H1 (cell line): ENCODE results near the gene TGFB1I1. TPM values are rescaled to one million over a fixed set of nuclear protein-coding genes. Genes with fewer than 3 reads are reported as not detected.
A peak's percentile ranks its signal among the peaks of the same experiment; 100 is the strongest.

ENCODE experiments used
- CTCF ChIA-PET: fragments of 300-600 bp; sonication (Branson Sonifier 250); formaldehyde crosslinking; loops from one replicate; lab custom pipeline; 2021; ENCODE audit not compliant: partially characterized antibody; lab: Charles Lee
- POLR2A ChIA-PET: fragments of 300-600 bp; sonication (Branson Sonifier 250); formaldehyde crosslinking; loops from one replicate; lab custom pipeline; 2021; ENCODE audit warnings: inconsistent platforms; ENCODE audit not compliant: partially characterized antibody; lab: Charles Lee
- DNase-seq, 2 experiments: peaks; one replicate each; pipeline versions ENCODE4 v3.0.0 to v3.0.0-alpha.2; 2010 to 2022; ENCODE audit warnings: low spot score in 2 of 2, low read depth in 1 of 2, mixed read lengths in 1 of 2
- FAIRE-seq: peaks from 2 replicates; lab custom pipeline; 2011; peaks lifted over from hg19 to GRCh38; lab: Jason Lieb, UNC
- H2AFZ ChIP-seq: 2 replicates; pipeline ENCODE4 v1.8.1; 2012; ENCODE audit warnings: low read length, inconsistent platforms
- H2AK5ac ChIP-seq: 2 replicates; pipeline ENCODE4 v1.6.1; 2013; ENCODE audit warnings: low read depth, low read length
- H2BK120ac ChIP-seq: replicated peaks from 2 replicates; pipeline ENCODE3; 2013; ENCODE audit warnings: low read depth, low read length, inconsistent platforms
- H2BK12ac ChIP-seq: 2 replicates; pipeline ENCODE4 v1.6.1; 2013; ENCODE audit warnings: low read depth, low read length
- H2BK15ac ChIP-seq: 2 replicates; pipeline ENCODE4 v1.6.1; 2013; ENCODE audit warnings: low read length
- H2BK20ac ChIP-seq: 2 replicates; pipeline ENCODE4 v1.6.1; 2013; ENCODE audit warnings: low read length
- H2BK5ac ChIP-seq: 2 replicates; pipeline ENCODE4 v1.6.1; 2013; ENCODE audit warnings: low read depth, low read length
- H3K14ac ChIP-seq: 2 replicates; pipeline ENCODE4 v1.6.1; 2013; ENCODE audit warnings: inconsistent platforms; ENCODE audit not compliant: insufficient read length
- H3K18ac ChIP-seq: 2 replicates; pipeline ENCODE4 v1.6.1; 2013; ENCODE audit warnings: low read length; ENCODE audit errors: extremely low read depth
- H3K23ac ChIP-seq: 2 replicates; pipeline ENCODE4 v1.6.1; 2013; ENCODE audit warnings: inconsistent platforms; ENCODE audit not compliant: insufficient read length
- H3K23me2 ChIP-seq: 2 replicates; pipeline ENCODE4 v1.6.1; 2013; ENCODE audit warnings: low read depth, low read length
- H3K27ac ChIP-seq: 2 replicates; pipeline ENCODE4 v1.6.1; 2011; ENCODE audit warnings: low read depth, low read length, inconsistent platforms
- H3K27me3 ChIP-seq, 4 experiments: replicated peaks in 1 of 4; 1 replicate in 1 of 4; 2 replicates in 3 of 4; pipeline versions ENCODE4 v1.6.1 to v1.8.1; 2011 to 2013; ENCODE audit warnings: low read length in 3 of 4, mild to moderate bottlenecking in 3 of 4, inconsistent platforms in 2 of 4, mixed read lengths in 2 of 4, moderate library complexity in 1 of 4; ENCODE audit not compliant: control insufficient read depth in 3 of 4, insufficient read depth in 3 of 4; ENCODE audit errors: extremely low read depth in 1 of 4
- H3K36me3 ChIP-seq, 4 experiments: 2 replicates each; pipeline versions ENCODE4 v1.6.1 to v1.8.1; 2011 to 2013; ENCODE audit warnings: mild to moderate bottlenecking in 4 of 4, low read length in 3 of 4, moderate library complexity in 2 of 4, control low read depth in 1 of 4, inconsistent platforms in 1 of 4; ENCODE audit not compliant: insufficient read depth in 4 of 4, control insufficient read depth in 2 of 4
- H3K4ac ChIP-seq: replicated peaks from 2 replicates; pipeline ENCODE3; 2013; ENCODE audit warnings: low read length, low read depth, mixed read lengths, inconsistent platforms; ENCODE audit not compliant: insufficient read length
- H3K4me1 ChIP-seq, 4 experiments: replicated peaks in 1 of 4; 1 replicate in 1 of 4; 2 replicates in 3 of 4; pipeline versions ENCODE4 v1.6.1 to v1.8.1; 2011 to 2013; ENCODE audit warnings: low read length in 3 of 4, inconsistent platforms in 2 of 4, mixed read lengths in 1 of 4; ENCODE audit not compliant: insufficient read depth in 4 of 4, control insufficient read depth in 3 of 4
- H3K4me2 ChIP-seq, 2 experiments: 2 replicates each; pipeline versions ENCODE4 v1.6.1 to v1.8.1; 2011 to 2013; ENCODE audit warnings: low read depth in 2 of 2, low read length in 2 of 2, control low read depth in 1 of 2, inconsistent platforms in 1 of 2, mild to moderate bottlenecking in 1 of 2; ENCODE audit not compliant: insufficient read depth in 1 of 2
- H3K4me3 ChIP-seq, 4 experiments: fragments of 200-600, 300-600 bp in 1 of 4; sonication (generic), shearing (Covaris generic), sonication (Bioruptor Twin) in 1 of 4; 2 replicates each; pipeline versions ENCODE4 v1.5.1 to v1.8.1; 2011 to 2016; ENCODE audit warnings: low read length in 4 of 4, low read depth in 3 of 4, control low read depth in 2 of 4, inconsistent platforms in 2 of 4, mild to moderate bottlenecking in 2 of 4, mixed read lengths in 1 of 4, moderate library complexity in 1 of 4; ENCODE audit not compliant: insufficient read depth in 2 of 4; ENCODE audit errors: extremely low read depth in 1 of 4
- H3K56ac ChIP-seq: replicated peaks from 2 replicates; pipeline ENCODE3; 2013; ENCODE audit warnings: low read depth, mild to moderate bottlenecking, mixed read lengths, low read length, inconsistent platforms; ENCODE audit not compliant: insufficient read length
- H3K79me1 ChIP-seq: 2 replicates; pipeline ENCODE4 v1.6.1; 2013; ENCODE audit warnings: low read depth, low read length, control low read depth
- H3K79me2 ChIP-seq, 2 experiments: 2 replicates each; pipeline versions ENCODE4 v1.6.1 to v1.8.1; 2012 to 2013; ENCODE audit warnings: low read length in 2 of 2, mild to moderate bottlenecking in 2 of 2, inconsistent platforms in 1 of 2; ENCODE audit not compliant: insufficient read depth in 2 of 2, control insufficient read depth in 1 of 2
- H3K9ac ChIP-seq, 4 experiments: replicated peaks in 1 of 4; 1 replicate in 1 of 4; 2 replicates in 3 of 4; pipeline versions ENCODE4 v1.6.1 to v1.8.1; 2011 to 2013; ENCODE audit warnings: low read depth in 3 of 4, low read length in 3 of 4, control low read depth in 2 of 4, mild to moderate bottlenecking in 2 of 4, moderate library complexity in 2 of 4, inconsistent platforms in 1 of 4; ENCODE audit errors: extremely low read depth in 1 of 4
- H3K9me3 ChIP-seq, 2 experiments: 2 replicates each; pipeline versions ENCODE4 v1.6.1 to v1.8.1; 2012 to 2013; ENCODE audit warnings: mild to moderate bottlenecking in 2 of 2, moderate library complexity in 2 of 2, control low read depth in 1 of 2, inconsistent platforms in 1 of 2, low read depth in 1 of 2, low read length in 1 of 2, mixed read lengths in 1 of 2; ENCODE audit not compliant: insufficient read depth in 2 of 2
- H4K20me1 ChIP-seq, 2 experiments: replicated peaks in 1 of 2; 2 replicates each; pipeline versions ENCODE3 to v1.8.1; 2011 to 2013; ENCODE audit warnings: inconsistent platforms in 2 of 2, low read length in 2 of 2, mild to moderate bottlenecking in 1 of 2; ENCODE audit not compliant: insufficient read depth in 2 of 2, control insufficient read depth in 1 of 2
- H4K5ac ChIP-seq: 2 replicates; pipeline ENCODE4 v1.6.1; 2013; ENCODE audit warnings: low read length, low read depth, mixed read lengths, inconsistent platforms; ENCODE audit not compliant: insufficient read length
- H4K8ac ChIP-seq: 2 replicates; pipeline ENCODE4 v1.8.0; 2013; ENCODE audit warnings: mild to moderate bottlenecking, moderate library complexity, low read length, inconsistent platforms; ENCODE audit not compliant: insufficient read depth; ENCODE audit errors: extremely low read depth
- H4K91ac ChIP-seq: replicated peaks from 2 replicates; pipeline ENCODE3; 2013; ENCODE audit warnings: low read length, mixed read lengths, inconsistent platforms; ENCODE audit not compliant: insufficient read length
- ASH2L ChIP-seq: fragments of 200-600, 300-600 bp; sonication (generic); IDR thresholded peaks from one replicate; pipeline ENCODE4 v1.7.1; 2017; ENCODE audit warnings: low read length
- BCL11A ChIP-seq, 2 experiments: IDR thresholded peaks; one replicate each; pipeline ENCODE4 v1.6.1; 2011; ENCODE audit warnings: low read depth in 2 of 2, low read length in 2 of 2, mild to moderate bottlenecking in 2 of 2
- CHD2 ChIP-seq: IDR thresholded peaks from 2 replicates; pipeline ENCODE4 v1.6.1; 2012; ENCODE audit warnings: low read length, improper control_type of control experiment
- CREB1 ChIP-seq: IDR thresholded peaks from 2 replicates; pipeline ENCODE4 v1.6.1; 2012; ENCODE audit warnings: inconsistent platforms
- EP300 ChIP-seq, 2 experiments: IDR thresholded peaks; 1 replicate in 1 of 2; 2 replicates in 1 of 2; pipeline ENCODE4 v1.6.1; 2011 to 2012; ENCODE audit warnings: low read depth in 2 of 2, low read length in 2 of 2, mild to moderate bottlenecking in 2 of 2, borderline replicate concordance in 1 of 2, inconsistent platforms in 1 of 2, moderate library complexity in 1 of 2
- HDAC6 ChIP-seq: IDR thresholded peaks from one replicate; pipeline ENCODE4 v1.7.1; 2012; ENCODE audit warnings: low read depth, mild to moderate bottlenecking, inconsistent platforms, low read length, moderate library complexity
- NRF1 ChIP-seq: IDR thresholded peaks from 2 replicates; pipeline ENCODE4 v1.6.1; 2011; ENCODE audit warnings: mild to moderate bottlenecking, low read depth, low read length, improper control_type of control experiment
- SP1 ChIP-seq: IDR thresholded peaks from 2 replicates; pipeline ENCODE4 v1.6.1; 2011; ENCODE audit warnings: low read depth, low read length
- SRF ChIP-seq: IDR thresholded peaks from 2 replicates; pipeline ENCODE4 v1.6.1; 2011; ENCODE audit warnings: mild to moderate bottlenecking, low read depth, low read length, moderate library complexity
- WGBS, 2 experiments: shearing (Covaris generic) in 1 of 2; methylation state at CpG; one replicate each; pipeline versions ENCODE4 v1.1.6 to v1.1.7; 2013 to 2015; ENCODE audit warnings: low lambda C conversion rate in 2 of 2, mixed read lengths in 2 of 2, inconsistent platforms in 1 of 2, low coverage in 1 of 2, missing lambda C conversion rate in 1 of 2; ENCODE audit not compliant: insufficient replicate concordance in 2 of 2, insufficient coverage in 1 of 2, insufficient read length in 1 of 2; ENCODE audit errors: extremely low coverage in 1 of 2, missing lambda C conversion rate in 1 of 2; 5-methylcytosine and 5-hydroxymethylcytosine counted together
- polyA plus RNA-seq, 7 experiments: library from polyadenylated mRNA; depleted of rRNA in 3 of 7; stranded (reverse) in 5 of 7; unstranded in 2 of 7; fragments of >200 nt in 5 of 7; fragments of 200-250 nt in 2 of 7; gene quantifications; 1 replicate in 5 of 7; 2 replicates in 1 of 7; 4 replicates in 1 of 7; pipeline versions ENCODE4 v1.2.1 to v1.2.3, GENCODE V29; 2011 to 2013; ENCODE audit warnings: missing spikeins in 2 of 7, mixed read lengths in 2 of 7
- total RNA-seq: library from RNA; stranded (reverse); fragmentation: NEBNext Ultra II Directional; extraction: Animal tissue kit (Norgen Biotek cat#: 25700); gene quantifications from 2 replicates; pipeline ENCODE4 v1.2.1, GENCODE V29; 2021
- TF ChIP-seq, protein P1 (sequence below): IDR thresholded peaks from 2 replicates; pipeline ENCODE4 v1.6.1; 2011; ENCODE audit warnings: low read depth, mild to moderate bottlenecking, low read length; ENCODE audit not compliant: insufficient read depth
- TF ChIP-seq, protein P2 (sequence below): IDR thresholded peaks from 2 replicates; pipeline ENCODE4 v1.6.1; 2011; ENCODE audit warnings: low read length, improper control_type of control experiment

Gene TGFB1I1
- total and polyA plus RNA-seq, 2 of the 8 experiments (the other 6 are each of a cell fraction or from before 2014, with no cell fraction given), result 5.6 to 5.8 TPM

DNA sequence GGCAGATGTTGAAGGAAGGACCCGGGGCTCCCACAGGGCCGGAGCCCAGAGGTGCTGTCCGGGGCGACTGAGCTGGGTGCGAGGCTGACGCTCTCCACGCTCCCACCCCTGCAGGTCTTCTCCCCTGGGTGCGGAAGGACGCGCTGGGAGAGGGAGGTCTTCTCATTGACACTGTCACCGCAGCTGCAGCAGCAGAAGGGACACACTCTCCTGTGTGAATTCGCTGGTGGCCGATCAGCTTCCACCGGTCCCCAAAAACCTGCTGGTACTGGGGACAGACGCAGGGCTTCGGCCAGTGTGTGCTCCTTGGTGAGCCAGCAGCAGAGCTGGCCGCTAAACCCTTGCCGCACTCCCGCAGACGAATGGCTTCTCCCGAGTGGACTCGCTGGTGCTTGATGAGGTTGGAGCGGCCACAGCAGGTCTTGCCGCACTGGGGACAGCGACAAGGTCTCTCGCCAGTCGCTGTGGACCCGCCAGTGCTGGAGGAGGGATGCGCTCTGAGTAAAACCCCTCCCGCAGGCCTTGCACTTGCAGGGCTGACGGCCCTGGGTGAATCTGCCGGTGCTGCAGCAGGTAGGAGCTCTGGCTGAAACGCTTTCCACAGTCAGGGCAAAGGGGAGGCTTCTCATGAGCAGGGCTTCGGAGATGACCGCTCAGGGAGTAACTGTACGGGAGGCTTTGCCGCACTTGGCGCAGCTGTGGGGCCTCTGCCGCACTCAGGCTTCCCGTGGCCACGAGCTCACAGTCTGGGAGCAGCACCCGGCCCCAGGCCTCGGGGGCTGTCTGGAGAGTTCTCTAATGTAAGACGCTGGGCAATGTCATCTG, 35.5 kb upstream of the TGFB1I1 start:
- WGBS, 2 experiments, result 91% methylated on average over 38 of the region's 44 CpGs; no CpG with 5 or more reads in 1 of the 2 experiments
- TF ChIP-seq ASH2L (no peak), HDAC6 (no peak), SRF (no peak), BCL11A (IDR thresholded peaks at IDR 0.05; ENCODE audit: low read depth in 2 of 2, low read length in 2 of 2) (no peak), CHD2 (no peak), CREB1 (no peak), NRF1 (no peak), EP300 (IDR thresholded peaks at IDR 0.05; ENCODE audit: borderline replicate concordance in 1 of 2, low read depth in 2 of 2, low read length in 2 of 2) (no peak), SP1 (no peak)
- TF ChIP-seq, protein P1, sequence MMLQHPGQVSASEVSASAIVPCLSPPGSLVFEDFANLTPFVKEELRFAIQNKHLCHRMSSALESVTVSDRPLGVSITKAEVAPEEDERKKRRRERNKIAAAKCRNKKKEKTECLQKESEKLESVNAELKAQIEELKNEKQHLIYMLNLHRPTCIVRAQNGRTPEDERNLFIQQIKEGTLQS, result no peak
- TF ChIP-seq, protein P2, sequence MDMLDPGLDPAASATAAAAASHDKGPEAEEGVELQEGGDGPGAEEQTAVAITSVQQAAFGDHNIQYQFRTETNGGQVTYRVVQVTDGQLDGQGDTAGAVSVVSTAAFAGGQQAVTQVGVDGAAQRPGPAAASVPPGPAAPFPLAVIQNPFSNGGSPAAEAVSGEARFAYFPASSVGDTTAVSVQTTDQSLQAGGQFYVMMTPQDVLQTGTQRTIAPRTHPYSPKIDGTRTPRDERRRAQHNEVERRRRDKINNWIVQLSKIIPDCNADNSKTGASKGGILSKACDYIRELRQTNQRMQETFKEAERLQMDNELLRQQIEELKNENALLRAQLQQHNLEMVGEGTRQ, result no peak

More for the DNA sequence above, 35.5 kb upstream of the TGFB1I1 start:
- Histone ChIP-seq H3K9me3 (no peaks in the 10 kb centered on the region), H3K23ac (no peak overlapping the region), H4K91ac (no peak overlapping the region), H3K4me3 (no peak overlapping the region), H3K27me3 (no peaks in the 10 kb centered on the region), H2BK20ac (no peak overlapping the region), H3K14ac (no peak overlapping the region), H4K20me1 (no peaks in the 10 kb centered on the region), H2BK5ac (0 out of 2 replicates have a peak overlapping the region, but pooled peaks have one; percentile 9), H3K79me2 (no peaks in the 10 kb centered on the region), H3K18ac (no peak overlapping the region), H4K8ac (no peak overlapping the region), H3K4me2 (no peak overlapping the region), H2AK5ac (no peak overlapping the region), H2AFZ (no peak overlapping the region), H3K4me1 (no peaks in the 10 kb centered on the region; a peak in 1 of 7 replicates), H2BK12ac (no peak overlapping the region), H2BK120ac (no peak overlapping the region), H3K56ac (no peak overlapping the region), H3K27ac (no peak overlapping the region), H3K23me2 (no peaks in the 10 kb centered on the region), H3K4ac (no peak overlapping the region), H2BK15ac (peak overlapping the region; percentile 46; the same call in 1 of the 2 replicates), H3K36me3 (no peaks in the 10 kb centered on the region), H3K79me1 (no peaks in the 10 kb centered on the region), H4K5ac (no peak overlapping the region), H3K9ac (no peak overlapping the region)
- ChIA-PET CTCF (interaction anchor here (0.7 to 1.6 kb wide), 7 partner anchors 9 to 404 kb away, joined by 3 to 6 read pairs (median 4); partner anchors contain the start of gene PYDC1), POLR2A (interaction anchor here (1.1 kb wide), 1 partner anchor 256 kb away, joined by 6 read pairs; the partner anchor contains the start of gene FUS)
- no peak for FAIRE-seq
- no peak for DNase-seq
